GM20431 (cell line): Measurements from ENCODE around the gene ARMH3.

Source experiments
- in situ Hi-C: fragments of 300-500 bp; cut with MseI, MboI; formaldehyde crosslinking; loops from one replicate; pipeline ENCODE4 v1.15.0; 2020; ENCODE audit warnings: low sequenced_read_pairs; ENCODE audit not compliant: unreplicated experiment

The ARMH3 gene

GRCh38 chr10:101903827-101904550, 152.0 kb downstream of the ARMH3 start:
- in situ Hi-C loops, result no loop called here

- in situ Hi-C loops, result no loop called here
These were observed 153.2 kb downstream of the ARMH3 start for GRCh38 chr10:101902820-101903145.

DNA sequence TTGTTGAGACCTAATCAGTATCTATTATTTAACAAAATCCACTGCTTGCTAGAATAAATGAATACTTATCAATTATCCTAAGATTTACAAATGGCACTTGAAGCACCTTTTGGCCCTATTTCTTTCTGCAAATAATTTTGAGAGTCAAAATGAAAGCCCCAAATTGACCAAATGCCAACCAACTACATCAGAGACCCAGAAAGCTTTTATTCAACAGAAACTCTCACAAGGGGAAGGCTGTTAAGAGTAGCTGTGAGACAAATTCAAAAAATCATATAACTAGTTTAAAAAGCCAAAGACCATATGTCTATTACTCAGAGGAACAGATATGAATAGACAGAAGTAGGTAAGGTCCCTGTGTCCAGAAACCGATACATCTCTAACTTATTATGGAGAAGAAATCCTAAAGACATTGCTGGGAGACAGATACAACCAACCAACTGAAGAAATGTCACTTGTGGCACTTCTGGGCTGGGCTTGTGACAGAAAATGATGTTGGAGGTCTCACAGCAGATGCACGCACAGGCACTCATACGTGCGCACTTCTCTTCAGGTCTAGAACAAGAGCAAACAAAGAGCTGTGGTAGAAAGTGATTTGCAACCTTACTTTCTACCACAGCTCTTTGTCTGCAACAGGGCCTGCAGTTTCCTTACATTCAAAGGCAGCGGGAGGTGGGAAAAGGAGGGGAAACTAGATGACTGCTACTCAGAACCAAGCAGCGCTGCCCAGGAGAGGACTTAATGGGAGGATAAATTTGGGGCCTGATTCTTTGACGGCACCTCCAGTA, 153.7 kb downstream of the ARMH3 start:
- in situ Hi-C loops, result no loop called here

GRCh38 chr10:101901340-101901739, 154.6 kb downstream of the ARMH3 start:
- in situ Hi-C loops, result no loop called here

DNA sequence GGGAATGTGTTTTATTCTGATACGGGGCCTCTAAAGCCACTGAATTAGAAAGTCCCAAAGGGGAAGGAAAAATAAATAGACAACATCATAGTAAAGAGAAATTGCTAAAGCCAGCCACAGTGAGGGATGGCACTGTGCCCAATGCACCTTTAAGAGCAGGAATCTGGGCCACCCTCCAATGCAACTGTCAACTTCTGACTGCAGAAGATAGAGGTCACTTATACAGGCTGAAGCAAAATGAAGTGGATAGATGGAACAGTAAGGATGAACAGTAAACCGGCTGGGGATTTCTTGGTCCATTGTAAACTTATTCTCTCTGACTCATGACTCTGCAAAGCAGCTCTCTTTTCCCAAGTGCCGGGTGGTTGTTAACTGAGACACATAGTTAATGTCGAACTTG, 158.3 kb downstream of the ARMH3 start:
- in situ Hi-C loops, result loop anchor here (10.0 kb wide), 1 partner anchor 117 kb away; no protein-coding TSS in a partner anchor

GRCh38 chr10:101896225-101896877, 159.6 kb downstream of the ARMH3 start:
- in situ Hi-C loops, result loop anchor here (10.0 kb wide), 1 partner anchor 118 kb away; no protein-coding TSS in a partner anchor

GRCh38 chr10:101895781-101896180, 160.2 kb downstream of the ARMH3 start:
- in situ Hi-C loops, result loop anchor here (10.0 kb wide), 1 partner anchor 119 kb away; no protein-coding TSS in a partner anchor

GRCh38 chr10:101894742-101895141, 161.2 kb downstream of the ARMH3 start:
- in situ Hi-C loops, result loop anchor here (10.0 kb wide), 1 partner anchor 120 kb away; no protein-coding TSS in a partner anchor

DNA sequence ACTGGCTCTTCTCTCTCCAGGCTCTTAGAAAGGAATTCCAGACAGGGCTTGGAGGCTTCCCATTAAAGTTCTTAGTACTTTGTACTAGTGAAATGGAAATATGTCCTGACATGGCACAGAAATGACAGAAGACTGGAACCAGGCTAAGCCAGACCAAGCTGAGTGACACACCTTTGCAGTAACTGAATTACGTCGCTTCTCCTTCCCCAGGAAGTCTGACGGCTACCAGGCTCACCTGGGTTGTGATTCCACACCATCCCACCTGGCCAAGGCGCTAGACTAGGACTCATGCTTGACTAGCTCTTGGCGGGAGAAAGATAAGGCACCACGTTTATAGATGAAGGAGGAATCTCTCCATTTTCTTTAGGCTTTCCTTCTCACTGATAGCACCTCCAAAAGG, 161.7 kb downstream of the ARMH3 start:
- in situ Hi-C loops, result loop anchor here (10.0 kb wide), 1 partner anchor 121 kb away; no protein-coding TSS in a partner anchor

GRCh38 chr10:101893510-101894120, 162.4 kb downstream of the ARMH3 start:
- in situ Hi-C loops, result loop anchor here (10.0 kb wide), 1 partner anchor 121 kb away; no protein-coding TSS in a partner anchor

GRCh38 chr10:101892782-101893391, 163.1 kb downstream of the ARMH3 start:
- in situ Hi-C loops, result loop anchor here (10.0 kb wide), 1 partner anchor 122 kb away; no protein-coding TSS in a partner anchor

GRCh38 chr10:101889256-101890210, 166.4 kb downstream of the ARMH3 start:
- in situ Hi-C loops, result loop anchor here (10.0 kb wide), 1 partner anchor 125 kb away; no protein-coding TSS in a partner anchor

DNA sequence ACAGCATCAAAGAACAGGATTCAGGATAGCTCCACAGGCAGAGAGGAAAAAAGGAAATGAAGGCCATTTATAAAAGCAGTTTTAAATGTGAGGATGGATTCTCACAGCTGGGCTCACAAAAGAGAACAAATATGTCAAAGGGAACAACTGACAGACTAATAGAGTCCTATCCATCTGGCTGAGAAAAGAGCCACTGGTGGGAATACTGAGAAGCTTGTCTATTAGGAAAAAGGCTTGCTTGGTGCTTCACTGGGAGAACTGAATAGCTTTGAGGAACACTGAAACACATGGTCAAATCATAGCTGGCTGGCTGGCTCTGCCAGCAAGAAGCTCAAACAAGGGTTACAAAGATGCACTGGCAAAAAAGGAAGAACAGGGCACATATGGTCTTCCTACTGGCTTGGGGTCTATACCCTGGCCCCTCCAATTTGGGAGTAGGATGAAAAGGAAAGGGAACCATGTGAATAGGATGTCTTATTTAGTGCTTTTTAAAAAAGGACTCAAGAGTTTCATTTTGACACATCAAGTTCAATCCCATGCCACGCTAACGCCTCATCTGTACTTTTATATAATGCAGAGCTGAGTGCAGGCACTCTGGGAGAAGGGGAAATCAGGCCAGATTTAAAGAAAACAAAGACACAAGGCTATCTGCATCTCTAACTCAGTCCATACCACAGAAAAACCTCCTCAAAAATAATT, 167.6 kb downstream of the ARMH3 start:
- in situ Hi-C loops, result no loop called here

DNA sequence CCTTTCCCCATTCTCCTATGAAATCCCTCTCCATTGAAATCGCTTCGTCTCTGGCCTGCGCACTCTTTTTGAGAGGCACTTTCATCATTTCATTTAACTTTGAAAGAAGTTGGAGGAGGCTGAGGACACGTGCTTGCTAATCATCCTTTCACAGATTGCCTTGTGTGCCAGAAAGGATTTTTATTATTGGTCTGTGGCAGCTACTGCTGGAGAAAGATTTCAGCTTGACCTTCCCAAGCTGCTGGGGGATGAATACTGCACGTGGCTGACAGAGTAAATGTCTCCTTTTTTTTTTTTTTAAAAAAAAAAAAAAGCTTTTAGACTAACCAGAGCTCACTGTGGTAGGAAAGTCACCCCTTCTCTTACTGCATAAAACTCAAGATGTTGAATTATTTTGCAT, 168.2 kb downstream of the ARMH3 start:
- in situ Hi-C loops, result no loop called here

- in situ Hi-C loops, result no loop called here
These were observed 169.3 kb downstream of the ARMH3 start for GRCh38 chr10:101886521-101887312.

DNA sequence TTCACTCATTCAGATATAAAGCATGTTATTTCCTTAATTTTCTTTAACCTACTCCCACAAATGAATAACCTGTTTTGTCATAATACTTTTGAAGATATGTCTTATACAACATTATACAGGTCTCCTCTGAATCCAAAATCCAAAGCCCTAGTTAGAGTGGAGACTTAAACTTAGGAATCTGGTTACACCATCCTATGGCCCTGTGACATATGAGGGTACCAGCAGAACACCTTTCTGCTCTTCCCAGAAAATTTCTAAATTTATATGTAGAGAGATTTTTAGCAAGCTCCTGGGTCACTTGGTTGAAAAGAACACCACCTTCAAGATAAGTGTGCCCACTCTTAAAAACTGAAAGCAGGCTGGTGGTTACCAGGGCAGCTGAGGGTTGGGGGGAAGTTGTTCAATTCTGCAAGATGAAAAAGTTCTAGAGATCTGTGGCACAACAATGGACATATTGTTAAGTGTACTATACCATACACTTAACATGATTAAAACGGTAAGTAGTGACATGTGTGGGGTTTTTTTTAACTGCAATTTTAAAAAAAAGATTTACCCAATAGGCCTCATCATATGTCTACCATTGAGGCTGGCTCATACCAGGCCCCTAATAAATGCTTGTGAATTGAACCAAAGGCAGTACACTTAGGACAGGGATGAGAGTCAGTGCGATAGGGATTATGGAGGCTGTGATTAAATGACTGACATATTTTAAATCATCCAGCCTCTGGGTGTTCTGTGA, 174.8 kb downstream of the ARMH3 start:
- in situ Hi-C loops, result no loop called here

- in situ Hi-C loops, result no loop called here
These were observed 175.8 kb downstream of the ARMH3 start for GRCh38 chr10:101880232-101880573.
